Neuronal stem cell (in vitro differentiated cells): ENCODE measurements around the gene TRABD2A. TPM values are rescaled to one million over a fixed set of nuclear protein-coding genes. Genes with fewer than 3 reads are reported as not detected.

ENCODE experiments used
- DNase-seq: peaks from one replicate; pipeline ENCODE4 v3.0.0-alpha.2; 2013; ENCODE audit warnings: low spot score
- H2AFZ ChIP-seq: one replicate; pipeline ENCODE4 v1.6.1; 2013; ENCODE audit warnings: mild to moderate bottlenecking, low read length, inconsistent platforms
- H2AK5ac ChIP-seq: 2 replicates; pipeline ENCODE4 v1.6.1; 2013; ENCODE audit warnings: low read depth, mild to moderate bottlenecking, inconsistent platforms, low read length, moderate library complexity, mixed read lengths
- H2BK120ac ChIP-seq: 2 replicates; pipeline ENCODE4 v1.6.1; 2013; ENCODE audit warnings: low read depth, mild to moderate bottlenecking, inconsistent platforms, low read length, moderate library complexity, mixed read lengths
- H2BK12ac ChIP-seq: one replicate; pipeline ENCODE4 v1.6.1; 2013; ENCODE audit warnings: low read length, inconsistent platforms
- H2BK15ac ChIP-seq: 2 replicates; pipeline ENCODE4 v1.6.1; 2013; ENCODE audit warnings: mild to moderate bottlenecking, low read length, inconsistent platforms, mixed read lengths
- H2BK5ac ChIP-seq: one replicate; pipeline ENCODE4 v1.6.1; 2013; ENCODE audit warnings: inconsistent platforms, mild to moderate bottlenecking, low read length, moderate library complexity
- H3K14ac ChIP-seq: one replicate; pipeline ENCODE4 v1.6.1; 2013; ENCODE audit warnings: low read length, inconsistent platforms
- H3K18ac ChIP-seq: 2 replicates; pipeline ENCODE4 v1.6.1; 2013; ENCODE audit warnings: low read length, inconsistent platforms
- H3K23ac ChIP-seq: 2 replicates; pipeline ENCODE4 v1.6.1; 2013; ENCODE audit warnings: low read depth, mild to moderate bottlenecking, mixed read lengths, low read length, inconsistent platforms; ENCODE audit not compliant: poor library complexity
- H3K27ac ChIP-seq: replicated peaks from 3 replicates; pipeline ENCODE4 v1.5.1; 2013; ENCODE audit warnings: low read length, inconsistent platforms
- H3K27me3 ChIP-seq, 3 experiments: 2 replicates each; pipeline ENCODE4 v1.6.1; 2013; ENCODE audit warnings: low read length in 3 of 3, mild to moderate bottlenecking in 2 of 3, inconsistent platforms in 1 of 3, low read depth in 1 of 3, mixed read lengths in 1 of 3, moderate library complexity in 1 of 3; ENCODE audit not compliant: control insufficient read depth in 3 of 3, insufficient read depth in 3 of 3
- H3K36me3 ChIP-seq, 2 donors: replicated peaks in 1 of 2; 2 replicates each; pipeline ENCODE4 v1.6.1; 2013; ENCODE audit warnings: low read length in 2 of 2; ENCODE audit not compliant: control insufficient read depth in 2 of 2, insufficient read depth in 2 of 2
- H3K4ac ChIP-seq: 2 replicates; pipeline ENCODE4 v1.6.1; 2013; ENCODE audit warnings: inconsistent platforms, mild to moderate bottlenecking, low read length, moderate library complexity
- H3K4me1 ChIP-seq, 2 donors: 1 replicate in 1 of 2; 2 replicates in 1 of 2; pipeline ENCODE4 v1.6.1; 2013; ENCODE audit warnings: low read length in 2 of 2, low read depth in 1 of 2; ENCODE audit not compliant: control insufficient read depth in 2 of 2, insufficient read depth in 1 of 2
- H3K4me2 ChIP-seq: one replicate; pipeline ENCODE4 v1.6.1; 2013; ENCODE audit warnings: mild to moderate bottlenecking, low read length, inconsistent platforms; ENCODE audit not compliant: insufficient read depth, poor library complexity, severe bottlenecking
- H3K4me3 ChIP-seq, 2 donors: 2 replicates each; pipeline ENCODE4 v1.5.1; 2013; ENCODE audit warnings: low read length in 2 of 2, mild to moderate bottlenecking in 2 of 2, inconsistent platforms in 1 of 2, moderate library complexity in 1 of 2
- H3K79me1 ChIP-seq: one replicate; pipeline ENCODE4 v1.6.1; 2013; ENCODE audit warnings: low read depth, mild to moderate bottlenecking, inconsistent platforms, low read length, moderate library complexity
- H3K9ac ChIP-seq: one replicate; pipeline ENCODE4 v1.6.1; 2013; ENCODE audit warnings: mild to moderate bottlenecking, low read depth, low read length, inconsistent platforms; ENCODE audit not compliant: poor library complexity
- H3K9me3 ChIP-seq, 2 donors: replicated peaks in 1 of 2; 2 replicates each; pipeline versions ENCODE3 to v1.6.1; 2013; ENCODE audit warnings: low read length in 2 of 2, mild to moderate bottlenecking in 2 of 2, inconsistent platforms in 1 of 2, low read depth in 1 of 2, mixed read lengths in 1 of 2, moderate library complexity in 1 of 2; ENCODE audit not compliant: control insufficient read depth in 2 of 2, insufficient read depth in 1 of 2
- H4K8ac ChIP-seq: one replicate; pipeline ENCODE4 v1.6.1; 2013; ENCODE audit warnings: low read depth, mild to moderate bottlenecking, inconsistent platforms, low read length, moderate library complexity
- H4K91ac ChIP-seq: one replicate; pipeline ENCODE4 v1.6.1; 2013; ENCODE audit warnings: low read length, low read depth, mild to moderate bottlenecking, inconsistent platforms; ENCODE audit not compliant: poor library complexity
- WGBS, 2 donors: extraction: QIAGEN DNeasy Blood & Tissue Kit; methylation state at CpG; one replicate each; pipeline ENCODE4 v1.1.7; 2013; ENCODE audit warnings: missing lambda C conversion rate in 2 of 2, mixed read lengths in 1 of 2; ENCODE audit not compliant: insufficient read length in 2 of 2, insufficient replicate concordance in 1 of 2; ENCODE audit errors: extremely low coverage in 2 of 2; 5-methylcytosine and 5-hydroxymethylcytosine counted together
- polyA plus RNA-seq, 2 experiments: library from polyadenylated mRNA; stranded (reverse); fragments of 200-250 nt; gene quantifications; one replicate each; pipeline ENCODE4 v1.2.3, GENCODE V29; 2013

Gene TRABD2A
- polyA plus RNA-seq (2013, experiment 1 of 2) = 11.7 TPM
- polyA plus RNA-seq (2013, experiment 2 of 2) = 11.8 TPM

DNA sequence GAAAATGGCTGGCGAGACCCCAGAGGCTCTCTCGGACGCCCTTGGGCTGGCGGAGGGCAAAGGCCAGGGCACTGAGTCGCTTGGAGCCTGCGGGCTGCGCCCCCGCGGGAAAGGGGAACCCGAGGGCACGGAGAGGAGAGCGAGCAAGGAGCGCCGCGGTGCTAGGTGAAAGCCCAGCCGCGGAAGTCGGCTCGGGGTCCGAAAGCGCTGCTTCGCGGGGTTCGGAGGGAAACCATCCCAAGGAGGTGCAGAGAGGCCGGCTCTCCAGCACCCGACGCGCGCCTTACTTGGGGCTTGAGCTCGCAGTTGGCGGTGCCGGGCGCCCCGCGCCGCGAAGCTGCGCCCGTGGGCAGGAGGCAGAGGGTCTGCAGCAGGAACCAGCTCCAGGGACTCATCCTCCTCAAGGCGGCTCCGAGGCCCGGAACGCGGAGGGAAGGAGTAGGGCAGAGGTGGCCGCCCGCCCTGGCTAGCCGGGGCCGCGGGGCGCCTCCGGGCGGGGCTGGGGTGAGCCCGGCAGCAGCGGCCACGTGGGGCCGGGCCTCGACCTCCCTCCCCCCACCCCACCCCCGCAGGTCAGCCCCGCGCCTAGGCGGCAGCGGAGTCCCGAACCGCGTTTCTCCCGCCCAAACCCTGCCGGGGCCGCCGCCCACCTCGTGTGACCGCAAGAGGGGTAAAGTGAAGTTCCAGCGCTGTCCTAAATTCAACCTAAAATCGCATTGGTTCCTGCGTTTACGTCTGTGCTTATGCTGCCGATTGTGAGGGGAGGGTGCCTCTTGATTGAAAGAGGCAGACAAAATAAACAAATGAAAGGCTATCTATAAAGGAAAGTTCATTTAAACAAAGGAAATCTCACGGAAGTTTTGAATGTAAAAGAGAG is at the start of gene TRABD2A:
TRABD2A (minus strand) TSS at position 440 of the 877 bp plus-strand sequence; CDS start at position 395, 45 bp downstream.
- Histone ChIP-seq H2AFZ (peak within 1 kb of the TSS; percentile 93), H3K4me1 (peaks cover 5 to 14% of the 10 kb centered on the region in 2 donors), H3K27me3 (peaks cover 2 to 97% (median 33%) of the 10 kb centered on the region in 3 experiments), H3K27ac (no peak within 1 kb of the TSS), H3K4me3 (peak within 1 kb of the TSS; percentile 35 to 88), H3K36me3 (no peaks in the 10 kb centered on the region), H4K91ac (no peak within 1 kb of the TSS), H2AK5ac (no peak within 1 kb of the TSS), H4K8ac (no peak within 1 kb of the TSS), H3K79me1 (no peaks in the 10 kb centered on the region), H3K4me2 (peak within 1 kb of the TSS; percentile 96), H3K23ac (peak within 1 kb of the TSS; percentile 38), H3K4ac (no peak within 1 kb of the TSS), H2BK120ac (no peak within 1 kb of the TSS), H2BK15ac (peak within 1 kb of the TSS; percentile 96), H3K9me3 (no peaks in the 10 kb centered on the region), H2BK12ac (no peak within 1 kb of the TSS), H3K14ac (peak within 1 kb of the TSS; percentile 72), H3K18ac (peak within 1 kb of the TSS; percentile 92), H2BK5ac (no peak within 1 kb of the TSS), H3K9ac (peak within 1 kb of the TSS; percentile 93)
- no CpG with 5 or more reads among the region's 77 CpGs for WGBS, 2 donors
- DNase-seq = peak; percentile 43

DNA sequence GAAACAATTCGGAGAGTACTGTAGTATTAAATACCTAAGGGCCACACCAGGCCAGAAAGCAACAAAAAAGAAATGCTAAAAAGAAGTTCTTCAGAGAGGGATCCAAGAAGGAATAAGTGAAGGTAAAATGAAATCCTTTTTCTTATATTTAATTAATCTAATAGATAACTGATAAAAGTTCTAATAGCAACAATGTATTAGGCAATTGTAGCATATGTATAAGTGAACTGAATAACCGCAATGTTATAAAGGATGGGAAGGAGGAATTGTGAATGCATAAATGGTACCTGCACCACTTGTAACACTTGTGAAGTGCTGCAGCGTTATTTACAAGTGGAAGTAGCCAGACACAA is 46.4 kb upstream of the TRABD2A start:
- Histone ChIP-seq H4K8ac (no peak overlapping the region), H3K4me2 (no peak overlapping the region), H3K36me3 (no peaks in the 10 kb centered on the region), H3K18ac (no peak overlapping the region), H3K4ac (no peak overlapping the region), H3K4me3 (no peak overlapping the region), H3K9ac (no peak overlapping the region), H3K14ac (no peak overlapping the region), H3K4me1 (peaks cover 0 to 9% of the 10 kb centered on the region in 2 donors), H2BK12ac (no peak overlapping the region), H2BK15ac (no peak overlapping the region), H3K9me3 (no peaks in the 10 kb centered on the region), H2AK5ac (no peak overlapping the region), H3K27ac (no peak overlapping the region), H4K91ac (no peak overlapping the region), H2BK120ac (no peak overlapping the region), H3K27me3 (no peaks in the 10 kb centered on the region), H2BK5ac (no peak overlapping the region), H3K79me1 (no peaks in the 10 kb centered on the region), H2AFZ (peak overlapping the region; percentile 96), H3K23ac (no peak overlapping the region)
- no peak for DNase-seq
- WGBS, 2 donors = no CpG with 5 or more reads among the region's 3 CpGs

DNA sequence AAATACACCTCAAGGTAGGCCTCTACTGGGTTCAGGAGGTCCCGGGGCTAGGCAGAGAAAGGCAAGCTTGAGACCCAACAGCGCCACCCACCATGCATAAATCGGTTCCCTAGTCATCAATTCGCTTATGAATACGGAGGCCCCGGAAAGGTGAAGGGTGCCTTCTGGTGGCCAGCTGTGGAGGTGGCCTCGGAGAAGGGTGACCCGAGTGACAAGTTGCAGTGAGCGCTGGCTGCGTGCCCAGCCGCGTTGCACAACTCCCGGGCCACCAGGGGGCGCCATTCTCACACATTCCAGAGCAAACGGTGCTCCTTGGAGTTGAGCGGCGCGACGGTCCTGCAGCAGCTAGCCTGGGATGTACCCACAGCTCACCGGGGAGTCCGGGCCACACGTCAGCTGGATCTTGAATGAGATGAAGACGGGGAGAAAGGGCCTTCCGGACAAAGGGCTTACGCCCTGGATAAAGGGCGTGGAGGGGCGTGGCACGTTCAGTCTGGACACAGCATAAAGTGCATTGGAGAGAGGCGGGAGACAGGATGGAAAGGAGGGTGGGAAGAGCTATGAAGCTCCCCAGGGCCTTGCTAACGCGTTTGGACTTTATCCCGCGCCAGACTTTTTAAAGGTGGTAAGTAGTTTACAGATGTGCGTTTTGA is 45.0 kb upstream of the TRABD2A start:
- H3K79me1 ChIP-seq = no peaks in the 10 kb centered on the region
- DNase-seq = peak; percentile 90
- H4K91ac ChIP-seq = no peak overlapping the region
- no peak overlapping the region for H3K9ac ChIP-seq
- no peak overlapping the region for H2BK5ac ChIP-seq
- no peak overlapping the region for H3K4ac ChIP-seq
- H2AFZ ChIP-seq = peak overlapping the region; percentile 96
- H3K14ac ChIP-seq = no peak overlapping the region
- H3K9me3 ChIP-seq = no peaks in the 10 kb centered on the region
- H3K4me3 ChIP-seq = peak overlapping the region; percentile 23 to 69
- H3K23ac ChIP-seq = peak overlapping the region; percentile 48
- no peak overlapping the region for H2BK15ac ChIP-seq
- no peaks in the 10 kb centered on the region for H3K36me3 ChIP-seq
- H2AK5ac ChIP-seq = no peak overlapping the region
- no peak overlapping the region for H3K27ac ChIP-seq
- no peak overlapping the region for H4K8ac ChIP-seq
- peak overlapping the region; percentile 3 for H2BK12ac ChIP-seq
- WGBS, 2 donors = no CpG with 5 or more reads among the region's 34 CpGs
- peak overlapping the region; percentile 41 for H3K4me2 ChIP-seq
- no peaks in the 10 kb centered on the region for H3K27me3 ChIP-seq
- H3K18ac ChIP-seq = no peak overlapping the region
- peaks cover 0 to 5% of the 10 kb centered on the region in 2 donors for H3K4me1 ChIP-seq
- H2BK120ac ChIP-seq = no peak overlapping the region

GRCh38 chr2:84925336-84925723 is 44.4 kb upstream of the TRABD2A start:
- no peak overlapping the region for H4K91ac ChIP-seq
- H2BK5ac ChIP-seq = no peak overlapping the region
- H2BK120ac ChIP-seq = no peak overlapping the region
- H3K4me3 ChIP-seq = no peak overlapping the region
- H3K27me3 ChIP-seq = no peaks in the 10 kb centered on the region
- no peaks in the 10 kb centered on the region for H3K36me3 ChIP-seq
- peak overlapping the region; percentile 3 for H2BK12ac ChIP-seq
- H3K9ac ChIP-seq = no peak overlapping the region
- H2BK15ac ChIP-seq = no peak overlapping the region
- no peak for DNase-seq
- H3K18ac ChIP-seq = peak overlapping the region; percentile 82
- H3K23ac ChIP-seq = no peak overlapping the region
- H3K4me2 ChIP-seq = no peak overlapping the region
- H3K4ac ChIP-seq = no peak overlapping the region
- peak overlapping the region; percentile 96 for H2AFZ ChIP-seq
- no peaks in the 10 kb centered on the region for H3K79me1 ChIP-seq
- H2AK5ac ChIP-seq = no peak overlapping the region
- no peak overlapping the region for H4K8ac ChIP-seq
- no peaks in the 10 kb centered on the region for H3K9me3 ChIP-seq
- peaks cover 1 to 6% of the 10 kb centered on the region in 2 donors for H3K4me1 ChIP-seq
- no peak overlapping the region for H3K27ac ChIP-seq
- peak overlapping the region; percentile 66 for H3K14ac ChIP-seq
- no CpG with 5 or more reads among the region's 2 CpGs for WGBS, 2 donors
